HS-5 (cell line): Measurements from ENCODE around the gene SP5.
"Not testable (repeated sequence)": the region's sequence is repeated elsewhere in the genome, so short reads cannot be mapped to it uniquely, and the experiment has no call there.

ENCODE experiments used
- DNase-seq: peaks from one replicate; pipeline ENCODE4 v3.0.0-alpha.2; 2012; ENCODE audit warnings: low read depth

Gene SP5

DNA sequence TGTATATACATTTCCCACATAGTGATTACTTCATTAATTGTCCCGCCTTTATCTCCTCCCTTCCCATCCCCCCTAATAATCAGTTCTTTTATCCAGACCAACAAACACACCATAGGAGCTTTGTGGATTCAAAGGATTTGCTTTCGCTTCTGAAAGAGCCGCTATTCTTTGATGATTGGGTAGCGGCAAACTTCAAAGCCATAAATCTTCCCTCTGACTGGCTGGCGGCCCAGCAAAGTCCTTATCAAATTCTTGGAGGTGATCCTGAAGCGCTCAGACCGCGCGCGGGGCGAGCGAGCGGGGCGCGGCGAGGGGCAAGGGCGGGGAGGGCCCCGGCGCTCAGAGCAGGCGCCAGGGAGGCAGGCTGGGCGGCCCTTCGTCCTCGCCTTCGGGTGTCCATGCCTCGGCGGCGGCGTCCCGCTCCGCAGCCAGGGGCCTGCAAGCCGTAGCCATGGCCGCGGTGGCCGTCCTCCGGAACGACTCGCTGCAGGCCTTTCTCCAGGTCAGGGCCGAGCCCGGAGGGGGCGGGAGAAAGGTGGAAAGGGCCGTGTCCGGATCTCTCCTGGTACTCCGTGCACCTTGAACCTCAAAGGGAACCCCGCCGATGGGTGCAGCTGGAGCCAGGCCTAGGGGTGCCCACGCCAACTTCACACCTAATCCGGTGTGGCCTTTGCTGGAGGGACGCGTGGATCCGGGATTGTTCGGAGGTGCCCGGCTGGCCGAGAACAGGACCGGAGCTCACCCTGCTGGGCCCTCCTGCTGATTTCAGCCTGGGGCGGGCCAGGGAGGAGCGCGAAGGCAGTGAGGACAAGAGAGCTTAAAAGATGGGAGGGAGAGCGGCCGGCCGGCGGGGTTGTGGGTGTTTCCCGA, at the start of gene SP5:
Gene SP5 (plus strand): TSS at position 276 of the 870 bp plus-strand sequence. CDS start 176 bp downstream, at position 452.
- peak; percentile 37 for DNase-seq

DNA sequence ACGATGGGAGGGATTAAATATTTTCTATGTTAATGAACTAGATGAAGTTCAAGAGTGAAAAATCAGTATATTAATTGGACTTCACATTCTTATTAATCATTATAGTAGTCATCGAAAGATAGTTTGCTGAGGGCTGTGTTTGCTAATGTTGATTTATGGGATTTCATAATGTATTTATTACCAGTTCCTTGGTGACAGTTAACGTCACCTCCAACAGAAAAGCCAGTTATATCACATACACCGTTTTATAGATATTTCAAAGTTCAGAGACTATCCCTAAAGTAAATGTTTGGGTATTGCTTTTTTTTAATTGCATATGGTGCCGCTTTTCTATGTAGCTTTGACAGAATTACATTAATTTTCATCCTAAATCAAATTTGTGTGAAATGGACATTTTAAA, 49.4 kb upstream of the SP5 start:
- no peak for DNase-seq

DNA sequence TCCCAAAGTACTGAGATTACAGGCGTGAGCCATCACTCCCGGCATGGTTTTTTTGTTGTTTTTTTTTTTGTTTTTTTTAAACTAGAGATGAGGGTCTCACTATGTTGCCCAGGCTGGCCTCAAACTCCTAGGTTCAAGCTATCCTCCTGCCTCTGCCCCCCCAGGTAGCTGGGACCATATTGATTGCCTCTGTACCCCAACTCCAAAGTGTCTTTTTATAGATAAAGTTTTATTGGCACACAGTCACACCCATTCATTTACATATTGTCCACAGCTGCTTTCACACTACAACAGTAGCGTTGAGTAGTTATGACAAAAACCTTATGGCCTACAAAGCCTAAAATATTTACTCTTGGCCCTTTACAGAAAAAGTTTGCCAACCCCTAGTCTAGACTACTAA, 45.2 kb upstream of the SP5 start:
- no peak for DNase-seq

DNA sequence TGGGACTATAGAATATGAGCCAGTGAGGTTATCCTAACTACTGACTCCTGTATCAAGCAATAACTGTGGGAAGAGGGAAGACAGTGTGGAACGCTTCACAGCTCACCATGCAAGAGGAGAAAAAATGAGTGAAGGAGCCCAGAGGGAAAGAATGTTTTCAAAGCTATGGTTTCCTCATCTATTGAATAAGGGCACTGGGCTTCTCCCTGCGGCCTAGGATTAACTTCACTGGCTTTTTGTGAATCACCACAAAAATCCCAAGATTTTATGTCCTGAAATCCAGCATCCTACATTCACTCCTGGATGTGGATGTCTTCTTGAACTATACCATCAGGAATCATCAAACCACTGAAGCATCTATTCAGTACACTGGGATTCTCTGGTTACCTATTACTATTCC, 44.5 kb upstream of the SP5 start:
- no peak for DNase-seq

DNA sequence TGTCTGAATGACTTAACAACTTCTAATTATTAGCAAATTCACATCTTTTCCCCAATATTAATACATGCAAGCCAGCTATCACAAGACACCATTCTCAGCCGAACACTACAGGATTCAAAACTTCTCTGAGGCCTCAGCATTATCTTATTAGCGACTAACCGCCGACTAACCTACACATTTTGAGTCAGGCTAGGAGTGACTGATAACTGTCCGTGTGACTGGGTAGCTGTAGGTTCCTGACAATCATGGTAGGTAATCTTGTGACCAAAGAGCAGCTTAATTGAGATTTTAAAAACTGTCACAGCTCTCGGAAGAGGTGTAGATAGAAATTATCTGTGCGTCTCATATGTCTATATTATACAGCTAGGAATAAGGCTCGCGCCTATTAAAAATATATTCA, 44.1 kb upstream of the SP5 start:
- no peak for DNase-seq

DNA sequence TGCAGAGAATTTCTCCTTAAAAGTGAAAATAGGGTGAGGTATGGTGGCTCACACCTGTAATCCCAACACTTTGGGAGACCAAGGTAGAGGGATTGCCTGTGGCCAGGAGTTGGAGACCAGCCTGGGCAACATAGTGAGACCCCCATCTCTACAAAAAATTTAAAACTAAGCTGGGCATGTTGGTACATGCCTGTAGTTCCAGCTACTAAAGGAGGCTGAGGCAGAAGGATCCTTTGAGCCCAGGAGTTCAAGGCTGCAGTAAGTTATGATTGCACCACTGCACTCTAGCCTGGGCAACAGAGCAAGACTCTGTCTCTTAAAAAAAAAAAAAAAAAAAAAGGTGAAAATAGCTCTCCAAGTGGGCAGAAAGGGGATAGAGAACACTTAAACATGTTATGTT, 40.9 kb upstream of the SP5 start:
- DNase-seq: not testable (repeated sequence)

DNA sequence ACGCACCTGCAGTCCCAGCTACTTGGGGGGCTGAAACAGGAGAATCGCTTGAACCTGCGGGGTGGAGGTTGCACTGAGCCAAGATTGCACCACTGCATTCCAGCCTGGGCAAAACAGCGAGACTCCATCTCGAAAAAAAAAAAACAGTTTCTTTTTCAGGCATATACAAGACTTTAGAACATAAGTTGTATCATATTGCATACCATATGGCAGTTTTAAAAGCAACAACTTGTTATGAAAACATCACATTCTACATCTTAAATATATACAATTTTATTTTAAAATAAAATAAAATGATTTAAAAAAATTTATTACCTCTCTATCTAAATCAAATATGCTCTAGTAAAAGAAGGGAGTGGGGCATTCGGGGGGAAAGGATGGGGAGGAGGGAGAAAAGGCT, 39.4 kb upstream of the SP5 start:
- no peak for DNase-seq

DNA sequence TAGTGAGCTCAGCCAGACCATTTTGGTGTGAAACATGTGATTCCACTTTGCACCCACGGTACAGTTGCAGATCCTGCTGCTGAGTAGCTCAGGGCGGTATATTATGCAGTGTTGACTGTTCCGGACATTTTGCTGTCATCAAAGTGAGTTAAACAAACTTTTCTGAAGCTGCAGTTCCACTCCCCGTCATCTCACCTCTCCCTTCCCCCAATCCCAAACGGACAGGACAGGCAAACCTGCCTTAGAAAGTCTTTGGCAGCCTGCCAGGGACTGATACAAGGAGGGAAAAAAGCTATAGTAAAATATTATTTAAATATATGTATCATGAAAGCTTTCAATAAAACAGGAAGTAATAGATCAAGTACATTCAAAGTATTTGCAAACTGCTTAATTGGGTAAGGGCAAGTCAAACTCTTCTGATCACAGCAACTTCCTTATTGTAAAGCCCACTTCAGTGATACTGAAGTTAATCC, 35.5 kb upstream of the SP5 start:
- DNase-seq: no peak

DNA sequence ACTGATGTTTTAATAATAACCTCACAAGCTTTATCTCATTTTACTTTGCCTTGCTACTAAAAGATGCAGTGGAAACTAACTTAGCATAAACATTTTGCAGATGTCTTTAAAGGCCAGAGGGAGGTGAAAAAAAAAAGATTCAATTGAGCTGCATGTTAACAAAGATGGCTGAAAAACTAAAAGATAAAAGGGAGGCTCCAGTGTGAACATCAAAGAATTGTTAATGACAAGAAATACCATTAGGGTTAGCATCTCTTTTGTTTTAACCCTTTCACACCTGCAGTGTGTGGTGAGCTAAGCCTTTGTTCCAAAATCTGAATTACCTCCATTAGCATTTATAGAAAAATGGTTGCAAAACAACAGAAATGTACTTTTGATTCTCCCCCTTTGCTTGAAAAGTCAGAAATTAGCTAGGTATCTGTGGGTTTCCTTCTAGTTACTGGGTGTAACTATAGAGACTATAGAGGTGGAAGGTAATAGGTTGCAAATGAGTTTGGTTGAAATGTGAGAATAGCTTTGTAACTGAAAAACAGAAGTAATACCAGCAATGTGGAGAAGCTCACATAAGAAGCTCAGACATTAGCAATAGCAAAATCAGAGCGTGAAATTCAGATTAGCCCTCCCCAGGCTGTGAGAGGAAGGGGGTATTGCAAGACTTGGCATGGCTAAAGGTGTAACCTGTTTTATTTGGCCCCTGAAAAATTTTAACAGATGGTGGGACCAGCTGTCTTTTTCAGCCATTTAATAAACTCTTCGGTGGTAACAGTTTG, 34.8 kb upstream of the SP5 start:
- DNase-seq: no peak

DNA sequence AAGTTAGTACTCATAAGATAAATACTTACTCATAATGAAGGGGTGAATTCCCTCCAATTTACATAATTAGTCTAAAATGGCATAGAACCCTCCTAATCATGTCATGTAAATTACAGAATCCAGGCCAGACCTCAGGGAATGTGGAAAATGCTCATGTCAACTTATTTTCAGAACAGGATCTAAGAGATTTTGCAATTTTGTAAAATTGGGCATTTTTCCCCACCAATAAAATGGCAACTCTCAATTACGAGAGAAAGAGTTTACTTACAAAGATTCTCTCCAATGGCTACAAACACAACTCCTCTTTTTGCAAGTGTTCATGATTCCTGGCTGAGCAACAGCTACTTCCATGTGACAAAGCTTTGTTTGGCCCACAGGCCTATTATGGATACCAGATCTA, 33.8 kb upstream of the SP5 start:
- DNase-seq: no peak

DNA sequence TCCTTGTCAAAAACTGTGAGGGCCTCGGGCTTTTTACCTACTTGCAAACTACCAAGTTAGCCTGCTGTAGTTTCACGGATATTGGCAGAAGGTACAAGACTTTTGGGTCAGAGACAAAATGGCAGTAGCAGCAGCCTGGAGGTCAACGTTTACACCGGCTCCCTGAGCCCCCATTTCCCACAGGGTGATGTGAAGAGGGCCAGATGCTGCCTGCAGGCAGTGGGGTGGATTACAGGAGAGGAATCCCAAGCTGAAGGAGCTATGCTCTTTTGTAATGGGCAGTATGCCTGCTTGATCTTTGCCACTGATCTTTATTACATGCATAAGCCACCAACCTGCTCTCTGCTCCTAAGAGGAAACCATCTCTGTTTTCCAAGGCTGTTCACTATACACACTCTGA, 29.5 kb upstream of the SP5 start:
- no peak for DNase-seq

DNA sequence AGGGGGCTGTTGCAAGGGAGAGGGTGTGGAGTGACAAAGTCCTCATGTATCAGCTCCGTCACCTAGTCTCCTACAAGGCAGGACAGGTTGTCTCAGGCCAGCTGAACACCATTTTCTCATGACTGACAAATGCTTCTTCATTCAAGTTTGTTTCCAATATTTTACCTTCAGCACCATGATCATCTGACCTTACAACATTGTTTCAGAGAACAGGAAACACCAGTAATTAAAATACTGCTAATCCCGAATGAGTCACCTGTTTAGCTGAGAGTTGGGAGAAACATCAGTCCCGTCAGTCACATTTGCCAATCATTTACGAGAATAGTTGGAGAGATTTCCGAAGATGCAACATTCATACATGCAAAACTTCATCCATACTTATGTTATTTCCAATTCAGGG, 25.7 kb upstream of the SP5 start:
- DNase-seq: no peak

DNA sequence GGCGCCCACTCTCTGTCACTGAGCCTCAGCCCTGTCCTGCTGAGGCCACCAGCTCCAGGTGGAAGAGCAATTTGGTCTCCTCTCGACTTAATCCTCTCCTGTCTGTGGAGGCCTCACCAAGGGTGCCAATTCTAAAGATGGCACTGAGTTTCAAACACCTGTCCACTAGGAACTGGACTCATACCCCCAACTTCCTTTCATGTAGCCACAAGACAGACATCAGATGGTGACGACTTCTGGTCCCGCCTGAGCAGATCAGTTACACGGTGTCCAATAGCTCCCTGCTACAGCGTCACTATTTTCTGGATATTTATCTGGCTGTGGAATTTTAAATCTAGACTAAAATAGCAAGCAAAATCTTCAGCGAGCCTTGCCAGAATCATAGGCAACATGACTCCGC, 24.5 kb upstream of the SP5 start:
- no peak for DNase-seq

DNA sequence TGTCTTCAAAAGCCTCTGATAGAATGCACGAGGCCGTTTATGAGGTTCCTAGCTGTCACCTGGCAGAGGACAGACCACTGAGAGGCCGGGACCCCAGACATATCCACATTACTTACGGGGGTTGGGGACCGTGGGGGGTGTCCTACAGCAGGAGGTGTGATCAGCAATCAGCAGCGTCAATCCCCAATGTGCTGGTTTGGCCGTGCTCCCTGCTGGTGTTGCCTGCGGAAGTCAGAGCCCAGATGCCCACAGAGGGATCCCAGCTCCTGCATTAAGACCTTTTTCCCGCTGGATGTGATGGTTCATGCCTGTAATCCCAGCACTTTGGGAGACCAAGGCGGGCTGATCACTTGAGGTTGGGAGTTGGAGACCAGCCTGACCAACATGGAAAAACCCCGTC, 20.8 kb upstream of the SP5 start:
- no peak for DNase-seq

DNA sequence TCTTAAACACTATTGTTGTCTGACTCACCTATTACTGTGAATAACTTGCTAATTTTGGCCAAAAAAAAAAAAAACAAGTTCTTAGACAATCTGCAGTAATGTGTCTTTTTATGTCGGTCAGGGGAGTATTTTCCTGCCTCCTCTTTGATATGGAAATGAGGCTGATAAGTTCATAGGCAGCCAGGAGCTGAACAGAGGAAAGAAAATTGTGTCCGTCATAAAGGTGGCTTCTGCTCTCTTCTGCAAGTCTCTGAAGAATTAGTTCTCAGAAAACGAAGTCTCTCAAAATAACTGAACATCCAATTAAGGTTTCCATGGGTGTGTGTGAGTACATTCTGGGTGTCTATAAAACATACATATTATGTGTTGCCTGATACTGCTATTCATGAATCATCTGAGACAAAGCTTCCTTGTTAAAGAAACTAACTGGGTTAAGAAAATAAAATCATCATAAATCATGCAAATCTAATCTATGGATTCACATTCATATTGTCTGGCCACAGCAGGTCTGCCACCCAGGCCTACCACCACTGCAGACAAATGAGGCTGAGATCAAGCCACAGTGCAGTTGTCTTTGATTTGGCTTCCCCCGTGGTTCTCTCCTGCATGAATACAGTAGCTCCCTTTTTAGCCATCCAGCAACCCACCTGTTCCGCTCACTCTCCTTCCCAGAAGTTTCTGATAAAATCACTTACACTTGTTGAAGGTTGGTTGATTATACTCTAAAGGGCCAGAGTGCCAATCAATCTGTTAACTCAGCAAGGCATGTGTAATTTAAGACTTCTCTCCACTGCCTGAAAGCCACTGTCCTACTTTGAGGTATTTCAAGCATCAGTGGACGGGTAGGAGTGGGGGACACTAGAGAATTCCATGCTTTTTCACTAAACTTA, 19.4 kb upstream of the SP5 start:
- DNase-seq: no peak

DNA sequence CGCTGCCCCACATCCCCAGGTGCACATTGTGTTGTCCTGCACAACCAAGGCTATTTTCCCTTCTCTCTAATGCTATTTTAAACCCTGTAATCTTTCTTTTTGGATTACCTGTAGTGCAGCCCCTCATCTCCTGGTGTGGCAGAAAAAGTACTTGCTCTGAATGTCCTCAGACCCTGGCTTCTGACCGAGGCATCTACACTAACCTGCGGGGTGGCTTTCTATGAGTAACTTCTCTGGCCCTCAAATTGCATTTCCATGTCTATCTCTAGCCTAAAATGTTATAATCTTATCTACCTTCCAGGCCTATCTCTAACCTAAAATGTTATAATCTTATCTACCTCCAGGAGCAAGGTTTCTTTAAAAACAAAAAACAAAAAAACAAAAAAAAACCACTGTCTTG, 18.2 kb upstream of the SP5 start:
- no peak for DNase-seq

DNA sequence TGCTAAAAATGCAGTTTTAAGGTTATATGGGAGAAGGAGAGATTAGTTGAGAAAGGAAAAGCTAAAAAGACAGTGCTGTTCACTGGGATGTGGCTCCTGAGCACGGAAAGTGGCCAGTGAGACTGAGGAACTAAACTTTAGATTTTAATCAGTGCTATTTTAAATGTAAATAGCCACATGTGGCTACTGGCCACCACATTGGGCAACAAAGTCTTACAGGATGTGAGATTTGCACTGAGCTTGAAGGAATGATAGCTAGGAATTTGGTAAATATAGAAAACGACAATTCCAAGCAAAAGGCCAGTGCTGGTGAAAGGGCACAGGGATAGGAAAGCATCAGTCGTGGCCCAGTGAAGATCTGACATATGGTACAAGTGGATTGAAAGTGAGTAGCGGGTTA, 14.1 kb upstream of the SP5 start:
- DNase-seq: no peak

DNA sequence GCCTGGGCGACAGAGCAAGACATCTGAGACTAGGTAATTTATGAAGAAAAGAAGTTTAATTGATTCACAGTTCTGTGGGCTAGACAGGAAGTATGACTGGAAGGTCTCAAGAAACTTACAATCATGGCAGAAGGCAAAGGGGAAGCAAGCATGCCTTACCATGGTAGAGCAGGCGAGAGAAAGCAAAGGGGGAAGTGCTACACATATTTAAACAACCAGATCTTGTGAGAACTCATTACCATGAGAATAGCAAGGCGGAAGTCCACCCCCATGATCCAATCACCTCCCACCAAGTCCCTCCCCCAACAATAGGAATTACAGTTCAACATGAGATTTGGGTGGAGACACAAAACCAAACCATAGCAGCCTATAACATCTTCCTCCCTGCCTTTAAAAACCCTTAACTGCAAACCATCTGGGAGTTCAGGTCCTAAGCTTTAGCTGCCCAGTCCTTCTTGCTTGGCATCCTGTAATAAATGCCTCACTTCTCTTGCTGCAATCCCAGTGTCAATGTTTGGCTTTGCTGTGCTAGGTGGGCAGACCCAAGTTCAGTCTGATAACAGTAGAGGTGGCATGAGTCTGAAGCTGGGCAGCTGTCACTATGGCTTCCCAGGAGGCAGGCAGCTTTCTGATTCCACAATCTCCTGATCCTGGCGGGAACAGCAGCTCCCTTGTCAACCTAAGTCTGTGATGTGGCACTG, 11.2 kb upstream of the SP5 start:
- DNase-seq: no peak

DNA sequence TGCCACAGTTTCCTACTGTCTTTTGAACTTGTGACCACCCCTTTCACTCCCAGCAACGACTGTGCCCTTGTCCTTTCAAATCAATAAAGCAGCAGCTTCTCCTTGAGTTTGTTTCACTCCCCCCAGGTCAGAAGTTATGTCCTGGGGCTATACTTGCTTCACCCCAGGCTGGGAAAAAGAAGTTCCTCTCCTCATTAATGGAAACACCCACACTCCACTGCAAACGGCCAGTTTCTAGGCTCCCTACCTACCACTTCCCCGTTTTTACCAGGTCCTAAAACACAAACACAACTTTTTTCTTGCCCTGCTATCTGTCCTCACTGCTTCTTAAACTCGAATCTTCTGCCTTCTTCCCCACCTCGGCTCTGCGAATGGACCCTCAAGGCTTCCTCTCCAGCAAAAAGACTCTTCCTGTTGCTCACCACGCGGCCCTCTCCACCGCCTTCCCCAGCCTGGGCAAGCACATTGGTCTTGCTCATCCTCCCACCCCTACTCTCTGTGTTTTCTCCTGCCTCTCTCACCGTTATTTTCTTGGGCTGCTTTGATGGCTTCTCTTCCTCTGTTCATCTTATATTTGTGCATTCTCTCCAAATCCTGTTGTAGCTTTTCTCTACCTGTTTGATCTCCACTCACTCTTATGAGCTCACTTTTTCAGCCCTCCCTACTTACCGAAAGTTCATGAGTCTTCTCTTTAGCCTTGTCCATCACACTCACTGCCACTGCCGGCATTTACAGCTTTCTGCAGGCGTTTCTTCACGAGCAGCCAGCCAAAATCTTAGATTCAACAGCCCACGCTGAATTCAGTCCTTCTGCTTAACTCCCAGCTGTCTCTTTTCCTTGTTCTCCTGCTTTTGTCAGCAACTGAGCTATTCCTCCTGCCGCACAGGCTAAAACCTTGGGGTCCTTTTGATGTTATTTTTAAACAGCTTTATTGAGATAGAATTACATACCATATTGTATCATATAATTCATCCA, 7.0 kb upstream of the SP5 start:
- DNase-seq: no peak

DNA sequence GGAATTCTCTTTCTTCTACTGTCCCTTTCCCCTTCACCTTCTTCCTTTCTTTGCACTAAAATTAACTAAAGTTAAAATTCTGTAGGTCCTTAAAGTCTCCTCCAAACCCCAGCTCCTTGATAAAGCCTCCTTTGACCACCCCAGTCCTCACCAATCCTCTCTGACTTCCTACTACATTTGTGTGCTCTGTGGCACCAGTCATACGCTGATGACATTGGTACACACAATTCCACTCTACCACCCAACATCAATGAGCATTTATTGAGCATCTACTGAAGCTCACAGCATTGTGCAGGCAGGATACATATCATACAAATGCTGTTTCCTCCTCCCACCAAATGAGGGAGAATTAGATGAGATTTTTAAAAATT, 4.5 kb upstream of the SP5 start:
- DNase-seq: no peak
